K562 (cell line): Measurements from ENCODE around the gene TMEM184B. TPM values are rescaled to one million over a fixed set of nuclear protein-coding genes. Genes with fewer than 3 reads are reported as not detected.

Source experiments
- CC2D1A ChIP-seq: fragments of 450-650 bp; IDR thresholded peaks from 2 replicates; pipeline ENCODE4 v1.6.1; 2017; ENCODE audit warnings: mild to moderate bottlenecking
- HMGN3 ChIP-seq: IDR thresholded peaks from 2 replicates; pipeline ENCODE4 v1.6.1; 2011; ENCODE audit warnings: borderline replicate concordance, low read depth, mild to moderate bottlenecking, mixed read lengths, low read length; ENCODE audit not compliant: insufficient read length; ENCODE audit errors: extremely low read depth
- KAT2B ChIP-seq: IDR thresholded peaks from one replicate; pipeline ENCODE4 v1.6.1; 2012; ENCODE audit warnings: low read depth, mild to moderate bottlenecking, control low read depth, inconsistent platforms, low read length, moderate library complexity
- MCM3 ChIP-seq: fragments of 450-650 bp; IDR thresholded peaks from 2 replicates; pipeline ENCODE4 v1.6.1; 2016
- POLR2G ChIP-seq: fragments of 200-400 bp; formaldehyde crosslinking; IDR thresholded peaks from 2 replicates; pipeline ENCODE4 v1.6.1; 2017; ENCODE audit warnings: low read depth, mild to moderate bottlenecking, antibody characterized with exemption, low read length, moderate library complexity
- PURB ChIP-seq: sonication (generic); formaldehyde crosslinking; IDR thresholded peaks from 2 replicates; pipeline ENCODE4 v1.9.0; 2021; ENCODE audit warnings: low read depth, mild to moderate bottlenecking, missing genetic modification reagents
- RBM15 ChIP-seq: fragments of 200-400 bp; formaldehyde crosslinking; IDR thresholded peaks from 2 replicates; pipeline ENCODE4 v1.6.1; 2018; ENCODE audit warnings: mild to moderate bottlenecking, low read length, moderate library complexity; ENCODE audit not compliant: insufficient read depth
- RBM34 ChIP-seq: fragments of 200-400 bp; formaldehyde crosslinking; IDR thresholded peaks from 2 replicates; pipeline ENCODE4 v1.6.1; 2018; ENCODE audit warnings: low read length, borderline replicate concordance; ENCODE audit not compliant: insufficient read depth
- RBM39 ChIP-seq: fragments of 200-400 bp; formaldehyde crosslinking; optimal IDR thresholded peaks from 2 replicates; pipeline ENCODE3; 2018; ENCODE audit warnings: low read depth, low read length
- SETDB1 ChIP-seq: IDR thresholded peaks from one replicate; pipeline ENCODE4 v1.6.1; 2012; ENCODE audit warnings: low read length, control low read depth, inconsistent platforms
- SMARCA5 ChIP-seq: fragments of 450-650 bp; IDR thresholded peaks from 2 replicates; pipeline ENCODE4 v1.6.1; 2016
- TEAD1 ChIP-seq, 2 experiments: fragments of 450-650 bp in 1 of 2; sonication (generic) in 1 of 2; formaldehyde crosslinking; IDR thresholded peaks; 2 replicates each; pipeline versions ENCODE4 v1.4.0 to v1.8.0; 2020 to 2022; ENCODE audit warnings: mild to moderate bottlenecking in 2 of 2, missing genetic modification reagents in 1 of 2
- YBX1 ChIP-seq: fragments of 450-650 bp; IDR thresholded peaks from 2 replicates; pipeline ENCODE4 v1.7.1; 2016; ENCODE audit warnings: mild to moderate bottlenecking
- polyA plus RNA-seq, 8 experiments: library from polyadenylated mRNA; depleted of rRNA in 4 of 8; stranded (reverse) in 5 of 8; unstranded in 3 of 8; fragments of >200 nt; fragmentation: Nextera tagmentation in 2 of 8; fragmentation: Illumina TruSeq in 1 of 8; extraction: Ambion mirVana in 2 of 8; extraction: Trizol in 1 of 8; gene quantifications; 2 replicates each; pipeline versions ENCODE4 v1.2.1 to v1.2.3, GENCODE V29; 2011 to 2014; ENCODE audit warnings: inconsistent platforms in 1 of 8, missing spikeins in 1 of 8
- total RNA-seq, 7 experiments: library from RNA; depleted of rRNA in 6 of 7; stranded (reverse); fragments of >200 nt in 6 of 7; fragmentation: Illumina TruSeq in 2 of 7; extraction: Trizol in 2 of 7; gene quantifications; 2 replicates each; pipeline versions ENCODE4 v1.2.1 to v1.2.3, GENCODE V29; 2011 to 2021; ENCODE audit warnings: low replicate concordance in 1 of 7
- TF ChIP-seq, protein P1 (sequence below), 2 experiments: fragments of 450-650 bp; conservative IDR thresholded peaks; 2 replicates each; pipeline ENCODE4 v1.6.1; 2017; ENCODE audit warnings: mild to moderate bottlenecking in 2 of 2, moderate library complexity in 2 of 2
- TF ChIP-seq, protein P2 (sequence below): fragments of 250-450 bp; sonication (Bioruptor Pico); IDR thresholded peaks from 2 replicates; pipeline ENCODE4 v1.8.0; 2021; ENCODE audit warnings: moderate library complexity, mild to moderate bottlenecking, inconsistent platforms
- TF ChIP-seq, protein P3 (sequence below): fragments of 250-450 bp; sonication (Bioruptor Pico); IDR thresholded peaks from 2 replicates; pipeline ENCODE4 v1.5.0; 2020; ENCODE audit warnings: mild to moderate bottlenecking, borderline replicate concordance
- TF ChIP-seq, protein P4 (sequence below): fragments of 250-450 bp; sonication (Bioruptor Pico); IDR thresholded peaks from 2 replicates; pipeline ENCODE4 v1.5.0; 2020; ENCODE audit warnings: mild to moderate bottlenecking
- TF ChIP-seq, protein P5 (sequence below): fragments of 250-450 bp; sonication (Bioruptor Pico); IDR thresholded peaks from 2 replicates; pipeline ENCODE4 v1.8.0; 2021; ENCODE audit warnings: moderate library complexity, mild to moderate bottlenecking, inconsistent platforms

TMEM184B gene
- total and polyA plus RNA-seq, 9 of the 15 experiments (the other 6 are each of a cell fraction or from before 2014, with no cell fraction given) = 0.31 to 25.1 (median 6.2) TPM

DNA sequence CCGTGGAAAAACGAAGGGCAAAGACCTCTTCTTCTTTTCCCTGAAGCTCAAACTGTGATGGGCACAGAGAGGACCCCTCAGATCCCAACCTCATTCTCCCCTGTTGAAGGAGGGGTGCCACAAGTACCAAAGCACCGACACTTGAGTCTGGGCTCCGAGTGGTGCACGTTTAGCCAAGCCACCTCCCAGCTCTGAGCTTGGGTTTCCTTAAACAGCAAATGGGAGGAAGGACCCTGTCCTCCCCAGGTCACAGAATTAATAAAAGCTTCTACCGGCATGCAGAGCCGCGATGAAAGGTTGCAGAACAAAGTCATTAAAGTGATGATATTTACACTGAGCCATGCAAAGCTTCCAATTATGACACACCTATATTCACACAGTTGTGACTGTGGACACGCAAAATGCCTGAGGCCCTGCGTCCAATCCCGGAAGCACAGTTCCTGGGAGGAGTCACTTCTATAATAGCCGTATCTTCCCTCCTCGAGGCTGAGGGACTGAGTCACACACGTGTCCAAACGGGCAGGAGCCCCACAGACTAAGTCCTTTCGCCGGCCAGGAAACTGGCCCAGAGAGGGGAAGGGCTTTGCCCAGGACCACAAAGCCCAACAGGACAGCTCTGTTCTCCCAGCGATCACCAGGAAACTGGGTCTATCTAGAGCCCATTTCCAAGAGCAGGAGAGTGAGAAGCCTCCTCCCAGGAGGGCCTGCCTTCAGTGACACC lies 45.3 kb upstream of the TMEM184B start (continued):
- TF ChIP-seq RBM15 (no peak), SMARCA5 (peak; percentile 56; the same call in 1 of the 2 replicates), HMGN3 (no peak), RBM39 (no peak), KAT2B (no peak), POLR2G (peak; percentile 60), YBX1 (no peak), CC2D1A (no peak), MCM3 (no peak), PURB (CRISPR knock-in tag) (no peak), RBM34 (no peak), TEAD1 (CRISPR knock-in tag; IDR thresholded peaks at IDR 0.05) (no peak), SETDB1 (no peak)
- TF ChIP-seq, protein P1, sequence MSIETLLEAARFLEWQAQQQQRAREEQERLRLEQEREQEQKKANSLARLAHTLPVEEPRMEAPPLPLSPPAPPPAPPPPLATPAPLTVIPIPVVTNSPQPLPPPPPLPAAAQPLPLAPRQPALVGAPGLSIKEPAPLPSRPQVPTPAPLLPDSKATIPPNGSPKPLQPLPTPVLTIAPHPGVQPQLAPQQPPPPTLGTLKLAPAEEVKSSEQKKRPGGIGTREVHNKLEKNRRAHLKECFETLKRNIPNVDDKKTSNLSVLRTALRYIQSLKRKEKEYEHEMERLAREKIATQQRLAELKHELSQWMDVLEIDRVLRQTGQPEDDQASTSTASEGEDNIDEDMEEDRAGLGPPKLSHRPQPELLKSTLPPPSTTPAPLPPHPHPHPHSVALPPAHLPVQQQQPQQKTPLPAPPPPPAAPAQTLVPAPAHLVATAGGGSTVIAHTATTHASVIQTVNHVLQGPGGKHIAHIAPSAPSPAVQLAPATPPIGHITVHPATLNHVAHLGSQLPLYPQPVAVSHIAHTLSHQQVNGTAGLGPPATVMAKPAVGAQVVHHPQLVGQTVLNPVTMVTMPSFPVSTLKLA (conservative IDR thresholded peaks at IDR 0.05) = peak; percentile 72 to 78
- TF ChIP-seq, protein P2, sequence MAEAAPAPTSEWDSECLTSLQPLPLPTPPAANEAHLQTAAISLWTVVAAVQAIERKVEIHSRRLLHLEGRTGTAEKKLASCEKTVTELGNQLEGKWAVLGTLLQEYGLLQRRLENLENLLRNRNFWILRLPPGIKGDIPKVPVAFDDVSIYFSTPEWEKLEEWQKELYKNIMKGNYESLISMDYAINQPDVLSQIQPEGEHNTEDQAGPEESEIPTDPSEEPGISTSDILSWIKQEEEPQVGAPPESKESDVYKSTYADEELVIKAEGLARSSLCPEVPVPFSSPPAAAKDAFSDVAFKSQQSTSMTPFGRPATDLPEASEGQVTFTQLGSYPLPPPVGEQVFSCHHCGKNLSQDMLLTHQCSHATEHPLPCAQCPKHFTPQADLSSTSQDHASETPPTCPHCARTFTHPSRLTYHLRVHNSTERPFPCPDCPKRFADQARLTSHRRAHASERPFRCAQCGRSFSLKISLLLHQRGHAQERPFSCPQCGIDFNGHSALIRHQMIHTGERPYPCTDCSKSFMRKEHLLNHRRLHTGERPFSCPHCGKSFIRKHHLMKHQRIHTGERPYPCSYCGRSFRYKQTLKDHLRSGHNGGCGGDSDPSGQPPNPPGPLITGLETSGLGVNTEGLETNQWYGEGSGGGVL (CRISPR knock-in tag) = no peak
- TF ChIP-seq, protein P3, sequence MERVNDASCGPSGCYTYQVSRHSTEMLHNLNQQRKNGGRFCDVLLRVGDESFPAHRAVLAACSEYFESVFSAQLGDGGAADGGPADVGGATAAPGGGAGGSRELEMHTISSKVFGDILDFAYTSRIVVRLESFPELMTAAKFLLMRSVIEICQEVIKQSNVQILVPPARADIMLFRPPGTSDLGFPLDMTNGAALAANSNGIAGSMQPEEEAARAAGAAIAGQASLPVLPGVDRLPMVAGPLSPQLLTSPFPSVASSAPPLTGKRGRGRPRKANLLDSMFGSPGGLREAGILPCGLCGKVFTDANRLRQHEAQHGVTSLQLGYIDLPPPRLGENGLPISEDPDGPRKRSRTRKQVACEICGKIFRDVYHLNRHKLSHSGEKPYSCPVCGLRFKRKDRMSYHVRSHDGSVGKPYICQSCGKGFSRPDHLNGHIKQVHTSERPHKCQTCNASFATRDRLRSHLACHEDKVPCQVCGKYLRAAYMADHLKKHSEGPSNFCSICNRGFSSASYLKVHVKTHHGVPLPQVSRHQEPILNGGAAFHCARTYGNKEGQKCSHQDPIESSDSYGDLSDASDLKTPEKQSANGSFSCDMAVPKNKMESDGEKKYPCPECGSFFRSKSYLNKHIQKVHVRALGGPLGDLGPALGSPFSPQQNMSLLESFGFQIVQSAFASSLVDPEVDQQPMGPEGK = no peak
- TF ChIP-seq, protein P4, sequence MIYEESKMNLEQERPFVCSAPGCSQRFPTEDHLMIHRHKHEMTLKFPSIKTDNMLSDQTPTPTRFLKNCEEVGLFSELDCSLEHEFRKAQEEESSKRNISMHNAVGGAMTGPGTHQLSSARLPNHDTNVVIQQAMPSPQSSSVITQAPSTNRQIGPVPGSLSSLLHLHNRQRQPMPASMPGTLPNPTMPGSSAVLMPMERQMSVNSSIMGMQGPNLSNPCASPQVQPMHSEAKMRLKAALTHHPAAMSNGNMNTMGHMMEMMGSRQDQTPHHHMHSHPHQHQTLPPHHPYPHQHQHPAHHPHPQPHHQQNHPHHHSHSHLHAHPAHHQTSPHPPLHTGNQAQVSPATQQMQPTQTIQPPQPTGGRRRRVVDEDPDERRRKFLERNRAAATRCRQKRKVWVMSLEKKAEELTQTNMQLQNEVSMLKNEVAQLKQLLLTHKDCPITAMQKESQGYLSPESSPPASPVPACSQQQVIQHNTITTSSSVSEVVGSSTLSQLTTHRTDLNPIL = no peak
- TF ChIP-seq, protein P5, sequence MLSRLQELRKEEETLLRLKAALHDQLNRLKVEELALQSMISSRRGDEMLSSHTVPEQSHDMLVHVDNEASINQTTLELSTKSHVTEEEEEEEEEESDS = no peak
